T-helper 1 cell treated with Interleukin-12 subunit alpha and Interleukin-12 subunit beta and Interleukin-4 antibody, amounts not matched to agents 30 μg/mL and 1 μg/mL, for 36 hours (primary cell): ENCODE data around the gene LPGAT1.
A peak's percentile ranks its signal among the peaks of the same experiment; 100 is the strongest.

Experiments
- H3K27ac Mint-ChIP-seq: one replicate; pipeline ENCODE4 v1.8.0; 2021; ENCODE audit warnings: mild to moderate bottlenecking, mixed read lengths
- H3K27me3 Mint-ChIP-seq: one replicate; pipeline ENCODE4 v1.8.0; 2021; ENCODE audit warnings: low read depth, mixed read lengths
- H3K36me3 Mint-ChIP-seq: one replicate; pipeline ENCODE4 v1.8.0; 2021; ENCODE audit warnings: low read depth, mixed read lengths
- H3K4me1 Mint-ChIP-seq: one replicate; pipeline ENCODE4 v1.8.0; 2021; ENCODE audit warnings: low read depth, mixed read lengths
- H3K4me3 Mint-ChIP-seq: one replicate; pipeline ENCODE4 v1.8.0; 2021; ENCODE audit warnings: mild to moderate bottlenecking, moderate library complexity, mixed read lengths
- H3K9me3 Mint-ChIP-seq: one replicate; pipeline ENCODE4 v1.8.0; 2021; ENCODE audit warnings: mixed read lengths

LPGAT1 gene

DNA sequence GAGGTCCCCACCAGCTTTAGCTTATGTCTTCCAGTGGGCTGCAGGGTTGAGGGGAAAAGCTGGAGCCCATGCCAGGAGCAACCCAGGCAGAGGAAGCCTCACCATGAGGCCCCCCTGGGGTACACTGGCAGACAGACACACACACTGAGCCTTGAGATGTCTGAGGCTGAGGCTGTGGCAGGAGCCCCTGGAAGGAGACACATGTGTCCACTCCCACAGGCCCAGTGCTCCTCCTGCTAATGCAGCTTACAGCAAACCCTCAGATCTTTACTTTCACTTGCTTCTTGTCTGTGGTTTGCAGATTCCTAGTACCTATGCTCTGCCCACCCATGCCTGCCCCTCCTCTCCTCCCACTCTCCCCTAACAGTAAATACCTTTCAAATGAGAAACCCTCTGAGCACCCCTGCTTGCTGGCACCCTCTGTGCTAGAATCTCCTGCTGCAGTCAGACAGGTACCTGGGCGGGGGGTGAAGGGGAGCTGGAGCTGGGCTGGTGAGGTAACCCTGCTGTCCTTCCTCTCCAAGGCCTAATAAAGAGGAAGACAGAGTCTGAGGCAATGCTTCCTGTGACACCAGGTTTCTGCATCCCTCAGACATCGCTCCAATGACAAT lies 91.8 kb downstream of the LPGAT1 start:
- Mint-ChIP-seq H3K36me3 (no peaks in the 10 kb centered on the region), H3K27me3 (no peaks in the 10 kb centered on the region), H3K4me3 (no peak overlapping the region), H3K27ac (no peak overlapping the region), H3K4me1 (peaks cover 24% of the 10 kb centered on the region), H3K9me3 (no peaks in the 10 kb centered on the region)

DNA sequence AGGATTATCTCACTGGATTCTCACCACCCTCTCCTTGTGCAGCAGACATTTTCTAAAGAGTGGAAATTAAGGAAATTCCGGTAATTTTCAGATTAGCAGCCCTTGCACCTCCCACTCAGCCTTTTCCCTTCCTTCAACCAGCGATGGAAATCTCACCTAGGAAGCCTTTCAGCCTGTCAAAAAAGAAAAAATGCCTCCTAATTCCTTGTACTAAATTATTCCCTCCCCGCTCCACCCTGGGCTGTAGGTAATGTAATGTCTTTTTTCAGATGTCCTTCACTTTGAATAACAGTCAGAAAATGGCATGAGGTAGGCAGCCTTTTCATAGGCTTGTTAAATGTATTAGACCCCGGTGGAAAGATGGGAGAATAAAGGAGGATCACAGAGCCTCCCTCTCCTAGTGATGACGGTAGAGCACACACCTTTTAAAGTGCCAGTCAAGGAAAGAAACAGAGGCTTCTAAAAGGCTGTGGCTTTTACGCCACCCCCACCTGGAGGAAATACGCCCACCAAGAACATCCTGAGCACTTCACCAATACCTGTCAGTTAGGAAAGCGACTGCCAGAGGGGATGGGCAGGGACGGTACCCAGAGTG lies 92.4 kb downstream of the LPGAT1 start:
- Mint-ChIP-seq H3K27me3 (peaks cover 3% of the 10 kb centered on the region), H3K4me3 (no peak overlapping the region), H3K36me3 (no peaks in the 10 kb centered on the region), H3K4me1 (peaks cover 24% of the 10 kb centered on the region), H3K27ac (peak overlapping the region; percentile 21), H3K9me3 (no peaks in the 10 kb centered on the region)

DNA sequence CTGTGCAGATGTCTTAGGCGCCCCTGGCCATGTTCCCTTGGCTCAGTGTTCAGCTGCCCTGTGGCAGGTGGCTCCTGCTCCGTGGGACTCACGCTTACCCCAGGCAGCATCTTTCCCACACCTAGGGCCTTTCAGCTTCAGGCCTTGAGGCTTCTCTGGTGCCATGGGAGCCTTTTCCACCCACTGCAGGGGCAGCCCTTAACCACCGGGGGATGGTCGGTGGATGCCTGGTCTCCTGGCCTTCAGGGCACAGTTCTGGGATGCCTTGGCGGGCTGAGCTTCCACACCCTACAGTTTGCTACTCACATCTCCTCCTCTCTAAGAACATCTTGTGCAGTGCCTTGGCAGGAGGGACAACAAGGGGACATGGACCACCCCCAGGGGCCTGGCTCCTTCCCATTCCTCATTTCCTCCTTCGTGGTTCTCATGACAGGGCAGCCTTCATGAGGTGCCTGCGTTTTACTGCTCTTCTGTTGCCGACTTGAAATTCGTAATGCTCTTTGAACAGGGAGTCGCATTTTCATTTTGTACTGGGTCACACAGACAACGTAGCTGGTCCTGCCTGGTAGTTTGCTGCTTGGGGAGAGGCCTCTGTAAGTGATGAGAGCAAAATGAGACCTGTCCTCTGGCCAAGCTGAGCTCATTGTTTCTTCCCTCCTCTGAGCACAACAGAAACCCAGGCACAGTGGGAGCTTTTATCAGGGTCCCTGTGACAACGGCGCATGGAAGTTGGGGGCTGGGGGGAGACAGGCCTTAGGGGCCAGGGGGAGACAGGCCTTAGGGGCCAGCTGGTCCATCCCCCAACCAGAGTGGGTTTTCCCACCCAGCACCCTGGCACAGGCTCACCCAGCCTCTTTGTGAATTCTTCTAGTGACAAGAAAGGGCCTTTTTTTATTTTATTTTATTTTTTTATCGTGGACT lies 93.2 kb downstream of the LPGAT1 start:
- peaks cover 3% of the 10 kb centered on the region for H3K27me3 Mint-ChIP-seq
- H3K27ac Mint-ChIP-seq, result no peak overlapping the region
- H3K4me3 Mint-ChIP-seq, result no peak overlapping the region
- no peaks in the 10 kb centered on the region for H3K36me3 Mint-ChIP-seq
- H3K4me1 Mint-ChIP-seq, result peaks cover 24% of the 10 kb centered on the region
- no peaks in the 10 kb centered on the region for H3K9me3 Mint-ChIP-seq

DNA sequence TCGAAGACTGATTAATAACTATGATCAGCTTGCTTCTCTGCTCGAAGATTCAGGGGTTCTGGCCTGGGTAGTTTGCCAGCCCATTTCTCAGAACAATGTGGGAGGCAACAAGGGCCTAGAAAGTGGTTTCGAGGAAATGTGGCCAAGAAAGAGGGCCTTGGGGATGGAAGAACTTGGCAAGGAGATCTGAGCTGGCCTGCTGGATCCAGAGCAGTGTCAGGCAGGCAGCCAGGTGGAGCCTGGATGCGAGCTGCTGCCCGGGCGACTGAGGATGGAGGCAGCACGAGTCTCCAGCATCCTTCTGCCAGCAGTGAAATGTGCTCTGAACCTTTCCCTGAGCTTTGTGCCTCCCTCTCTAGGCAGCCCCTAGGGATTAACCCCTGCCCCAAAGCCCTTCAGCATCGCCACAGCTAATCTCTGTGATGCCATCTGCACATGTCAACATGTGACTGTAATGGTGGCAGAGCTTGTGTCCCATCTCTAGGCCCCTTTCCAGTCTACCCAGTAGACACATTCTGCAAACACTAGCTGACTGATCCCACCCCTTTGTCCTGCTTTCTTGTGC lies 94.1 kb downstream of the LPGAT1 start:
- Mint-ChIP-seq H3K4me3 (no peak overlapping the region), H3K9me3 (no peaks in the 10 kb centered on the region), H3K4me1 (peaks cover 24% of the 10 kb centered on the region), H3K27ac (no peak overlapping the region), H3K27me3 (peaks cover 3% of the 10 kb centered on the region), H3K36me3 (no peaks in the 10 kb centered on the region)

DNA sequence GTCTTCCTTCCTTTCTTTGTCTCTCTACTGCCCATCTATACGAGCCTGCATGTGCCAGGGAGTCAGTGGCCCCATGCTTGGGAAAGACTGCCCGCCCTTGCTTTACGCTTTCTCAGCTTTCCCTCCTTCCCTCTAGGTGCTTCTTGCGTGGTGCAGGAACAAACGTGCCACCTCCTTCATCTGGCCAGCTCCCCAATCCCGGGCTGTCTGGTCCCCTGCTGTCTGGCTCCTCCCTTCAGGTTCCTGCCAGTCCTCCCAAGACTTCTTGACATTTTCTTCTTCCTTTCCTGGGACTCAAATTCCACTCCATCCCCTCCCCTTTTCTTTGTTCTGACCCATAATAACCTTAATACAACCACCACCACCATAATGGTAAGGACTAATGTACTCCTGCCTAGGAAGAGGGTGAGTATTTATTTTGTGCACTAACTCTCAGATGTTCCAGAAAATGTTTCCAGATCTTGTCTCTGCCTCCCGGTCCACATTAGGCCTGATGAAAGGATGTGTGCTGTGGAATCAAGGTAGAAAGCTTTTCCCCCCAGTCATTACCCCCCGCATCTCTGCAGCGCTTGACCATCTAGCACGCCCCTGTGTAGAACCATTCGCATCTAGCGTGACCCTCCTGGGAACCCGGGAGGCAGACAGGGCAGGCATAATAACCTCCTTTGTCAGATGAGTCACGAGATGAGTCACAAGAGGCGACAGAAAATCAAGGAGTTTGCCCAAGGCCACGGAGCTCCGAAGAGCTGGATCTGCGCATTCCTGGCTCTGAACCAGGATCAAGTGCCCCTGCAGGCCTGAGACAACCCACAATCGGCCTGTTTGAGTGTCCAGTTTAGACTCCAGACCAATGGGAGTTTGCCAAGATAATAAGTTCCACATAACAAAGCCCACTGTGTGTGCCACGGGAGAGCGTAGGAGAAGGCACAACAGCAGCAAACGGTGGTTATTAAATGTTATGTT lies 95.1 kb downstream of the LPGAT1 start:
- H3K36me3 Mint-ChIP-seq, result no peaks in the 10 kb centered on the region
- no peak overlapping the region for H3K27ac Mint-ChIP-seq
- H3K4me1 Mint-ChIP-seq, result peaks cover 24% of the 10 kb centered on the region
- peaks cover 3% of the 10 kb centered on the region for H3K27me3 Mint-ChIP-seq
- no peaks in the 10 kb centered on the region for H3K9me3 Mint-ChIP-seq
- H3K4me3 Mint-ChIP-seq, result no peak overlapping the region

DNA sequence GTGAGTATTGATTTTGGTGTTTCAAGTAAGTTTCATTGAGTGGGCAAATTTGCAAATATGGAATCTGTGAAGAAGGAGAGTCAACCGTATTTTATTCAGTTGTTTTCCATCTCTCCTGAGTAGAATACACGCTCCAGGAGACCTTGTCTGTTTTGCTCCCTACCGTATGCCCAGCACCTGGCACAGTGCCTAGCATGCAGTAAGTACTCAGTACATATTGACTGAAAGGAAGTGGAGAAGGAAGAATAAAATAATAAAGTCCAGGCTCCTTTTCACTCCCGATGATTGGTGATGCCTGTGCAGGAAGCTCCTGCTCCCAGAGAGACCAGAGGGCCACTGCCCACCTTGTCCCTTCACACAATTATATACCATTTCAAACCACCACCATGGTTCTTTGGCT lies 95.8 kb downstream of the LPGAT1 start:
- no peaks in the 10 kb centered on the region for H3K9me3 Mint-ChIP-seq
- peaks cover 19% of the 10 kb centered on the region for H3K4me1 Mint-ChIP-seq
- H3K4me3 Mint-ChIP-seq, result no peak overlapping the region
- H3K27me3 Mint-ChIP-seq, result peaks cover 3% of the 10 kb centered on the region
- no peaks in the 10 kb centered on the region for H3K36me3 Mint-ChIP-seq
- H3K27ac Mint-ChIP-seq, result no peak overlapping the region

DNA sequence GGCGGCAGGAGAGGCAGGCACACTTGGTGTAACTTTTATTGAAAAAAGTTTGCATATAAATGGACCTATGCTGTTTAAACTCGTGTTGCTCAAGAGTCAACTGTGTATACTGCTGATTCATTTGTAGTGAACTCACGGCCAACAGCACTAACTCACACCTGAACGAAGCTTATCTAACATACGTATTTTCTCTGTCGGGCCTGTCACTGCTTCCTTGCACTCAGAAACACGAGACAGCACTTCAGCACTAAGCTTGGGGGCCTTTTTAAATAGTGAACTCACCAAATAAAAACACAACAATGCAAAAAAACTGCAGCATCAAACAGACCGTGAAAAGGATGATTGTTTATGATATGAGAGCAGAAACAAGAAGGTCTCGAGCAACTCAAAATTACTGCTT lies 96.2 kb downstream of the LPGAT1 start:
- Mint-ChIP-seq H3K27ac (no peak overlapping the region), H3K27me3 (peaks cover 3% of the 10 kb centered on the region), H3K4me1 (peaks cover 14% of the 10 kb centered on the region), H3K9me3 (no peaks in the 10 kb centered on the region), H3K36me3 (no peaks in the 10 kb centered on the region), H3K4me3 (no peak overlapping the region)

DNA sequence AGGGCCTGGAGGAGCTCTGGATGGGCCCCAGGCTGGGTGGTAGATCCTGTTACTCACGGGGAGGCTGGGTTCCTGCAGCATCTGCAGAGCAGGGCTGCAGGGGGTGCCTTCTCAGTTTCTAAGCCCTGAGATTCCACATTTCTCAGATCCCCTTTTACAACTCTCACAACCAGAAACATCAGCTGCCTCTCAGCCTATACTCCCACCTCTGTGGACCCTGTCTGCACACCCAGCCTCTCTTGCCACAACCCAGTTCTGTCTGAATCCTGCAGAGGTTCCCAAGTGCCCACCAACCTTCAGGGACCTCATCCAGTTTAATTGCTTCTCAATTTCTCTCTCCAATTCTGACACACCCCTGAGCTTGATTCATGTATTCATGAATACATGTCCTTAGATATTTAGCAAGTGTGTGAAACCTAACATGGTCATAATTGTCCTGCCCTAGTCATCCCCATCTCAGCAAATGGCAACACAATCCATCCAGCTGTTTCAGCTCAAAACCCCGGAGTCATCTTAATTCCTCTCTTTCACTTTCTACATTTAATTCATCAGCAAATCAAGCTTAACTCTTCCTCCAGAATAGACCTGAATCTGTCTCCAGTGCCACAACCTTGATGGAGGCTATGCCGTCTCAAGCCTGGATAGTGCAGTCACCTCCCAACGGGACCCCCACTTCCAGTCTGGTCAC lies 98.1 kb downstream of the LPGAT1 start:
- no peaks in the 10 kb centered on the region for H3K4me1 Mint-ChIP-seq
- H3K36me3 Mint-ChIP-seq, result no peaks in the 10 kb centered on the region
- H3K9me3 Mint-ChIP-seq, result no peaks in the 10 kb centered on the region
- no peak overlapping the region for H3K27ac Mint-ChIP-seq
- H3K27me3 Mint-ChIP-seq, result peaks cover 6% of the 10 kb centered on the region
- H3K4me3 Mint-ChIP-seq, result no peak overlapping the region

DNA sequence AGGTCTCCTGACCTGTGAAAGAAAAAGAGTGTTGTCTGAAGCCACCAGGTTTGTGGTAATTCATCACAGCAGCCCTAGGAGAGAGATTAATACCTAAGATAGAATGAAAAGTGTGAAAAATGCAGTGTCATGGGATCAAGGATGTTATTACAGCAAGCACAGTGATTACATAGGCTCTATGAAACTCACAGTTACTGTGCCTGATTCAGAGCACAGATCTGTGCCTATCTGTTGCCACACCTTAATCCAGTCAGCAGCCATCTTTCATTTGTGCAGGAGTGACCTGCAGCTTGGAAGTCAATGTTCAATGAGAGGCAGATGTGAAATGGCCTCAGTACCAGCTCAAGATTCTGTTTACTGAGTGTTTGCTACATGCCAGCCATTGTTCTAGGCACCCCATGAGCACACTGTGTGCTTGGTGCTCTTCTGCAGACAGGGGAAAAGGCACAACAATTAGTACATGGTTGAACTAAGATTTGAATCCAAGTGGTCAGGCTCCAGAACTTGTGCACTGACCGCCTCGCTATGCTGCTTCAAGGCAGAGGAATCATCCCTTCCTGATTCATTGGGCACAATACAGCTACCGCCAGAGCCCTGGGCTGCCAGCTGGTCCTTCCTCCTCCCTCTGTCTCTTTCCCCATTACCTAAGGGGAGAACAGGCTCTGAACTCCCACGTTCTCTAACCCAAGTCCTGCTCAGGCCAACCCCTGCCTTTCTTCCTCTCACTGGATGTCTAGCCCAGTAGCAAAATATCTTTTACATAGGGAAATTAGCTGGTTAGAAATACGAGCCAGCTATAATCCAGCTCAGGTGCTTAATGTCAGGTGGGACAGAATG lies 98.9 kb downstream of the LPGAT1 start:
- Mint-ChIP-seq H3K4me3 (no peak overlapping the region), H3K36me3 (no peaks in the 10 kb centered on the region), H3K4me1 (no peaks in the 10 kb centered on the region), H3K9me3 (no peaks in the 10 kb centered on the region), H3K27ac (no peak overlapping the region), H3K27me3 (peaks cover 6% of the 10 kb centered on the region)

DNA sequence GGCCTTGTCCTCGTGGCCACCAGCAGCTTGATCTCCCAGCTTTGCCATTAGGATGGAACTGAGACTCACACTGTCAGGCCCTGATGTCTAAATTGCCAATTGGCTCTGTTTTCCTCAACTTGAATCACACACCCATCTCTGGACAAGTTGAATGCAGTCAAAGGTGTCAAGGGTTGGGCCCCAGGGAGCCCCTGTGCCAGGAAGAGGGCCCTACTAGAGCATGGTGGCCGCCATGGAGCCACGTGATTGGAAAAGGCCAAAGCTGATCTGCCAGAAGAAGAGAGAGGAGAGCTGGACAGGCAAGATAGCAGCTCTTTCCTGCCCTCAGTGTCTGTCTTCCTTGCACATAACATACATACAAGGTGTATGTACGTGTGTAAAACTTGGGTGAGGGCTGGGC lies 100.2 kb downstream of the LPGAT1 start:
- Mint-ChIP-seq H3K27ac (no peak overlapping the region), H3K4me1 (no peaks in the 10 kb centered on the region), H3K36me3 (no peaks in the 10 kb centered on the region), H3K9me3 (no peaks in the 10 kb centered on the region), H3K4me3 (no peak overlapping the region), H3K27me3 (peaks cover 6% of the 10 kb centered on the region)

DNA sequence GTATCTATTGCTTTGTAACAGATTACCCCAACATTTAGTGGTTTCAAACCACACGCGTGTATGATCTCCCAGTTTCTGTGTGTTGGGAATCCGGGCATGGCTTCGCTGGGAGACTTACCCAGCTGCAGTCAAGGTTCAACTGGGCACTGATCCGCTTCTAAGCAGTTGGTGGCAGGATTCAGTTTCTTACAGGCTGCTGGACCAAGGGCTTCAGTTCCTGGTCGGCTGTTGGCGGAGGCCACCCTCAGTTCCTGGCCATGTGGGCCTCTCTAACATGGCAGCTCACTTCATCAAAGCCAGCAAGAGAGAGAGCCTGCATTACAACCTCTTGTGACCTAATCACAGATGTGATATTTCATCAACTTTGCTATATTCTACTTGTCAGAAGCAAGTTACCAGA lies 101.3 kb downstream of the LPGAT1 start:
- no peaks in the 10 kb centered on the region for H3K9me3 Mint-ChIP-seq
- no peaks in the 10 kb centered on the region for H3K36me3 Mint-ChIP-seq
- no peaks in the 10 kb centered on the region for H3K4me1 Mint-ChIP-seq
- H3K27me3 Mint-ChIP-seq, result peaks cover 6% of the 10 kb centered on the region
- no peak overlapping the region for H3K4me3 Mint-ChIP-seq
- H3K27ac Mint-ChIP-seq, result no peak overlapping the region

DNA sequence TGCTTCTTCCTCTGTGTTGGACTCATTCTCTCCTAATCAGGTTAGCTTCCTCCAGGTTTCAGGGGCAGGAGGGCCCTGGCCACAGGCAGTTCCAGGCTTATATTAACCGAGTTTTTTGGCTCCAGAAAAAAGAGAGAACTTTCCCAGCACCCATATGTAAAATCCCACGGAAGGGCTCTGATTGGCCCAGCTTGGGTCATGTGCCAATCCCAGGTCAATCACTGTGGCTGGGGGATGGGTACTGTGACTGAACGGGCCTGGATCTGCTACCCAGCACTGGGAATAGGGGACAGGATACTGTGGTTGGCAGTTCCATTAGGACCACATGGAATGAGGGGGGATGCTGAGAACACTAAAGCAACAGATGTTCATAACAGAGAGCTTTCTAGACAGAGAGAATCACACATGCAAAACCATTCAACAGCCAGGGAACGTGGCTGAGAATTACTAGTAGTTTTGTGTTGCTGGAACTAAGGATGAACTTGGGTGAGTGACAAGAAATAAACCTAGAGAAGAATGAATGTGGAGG lies 104.0 kb downstream of the LPGAT1 start:
- Mint-ChIP-seq H3K4me3 (no peak overlapping the region), H3K9me3 (no peaks in the 10 kb centered on the region), H3K36me3 (no peaks in the 10 kb centered on the region), H3K27me3 (peaks cover 10% of the 10 kb centered on the region), H3K27ac (no peak overlapping the region), H3K4me1 (no peaks in the 10 kb centered on the region)
